ENCODE data around the gene PARD6A.

GRCh38 chr16:67657017-67657608 is 3.6 kb upstream of the PARD6A start:
- TF ChIP-seq EZH2 (IDR thresholded peaks at IDR 0.05; ENCODE audit: low read length, missing control alignments): no peak
- no peak for TF ChIP-seq CTCF (conservative IDR thresholded peaks at IDR 0.05 in 1 of 2, IDR thresholded peaks at IDR 0.05 in 1 of 2; ENCODE audit: low read depth in 1 of 2, low read length in 2 of 2)

Data from fibroblast of lung (primary cell).